Astrocyte (in vitro differentiated cells and primary cell): ENCODE results near the gene YIPF5. TPM values are rescaled to one million over a fixed set of nuclear protein-coding genes. Genes with fewer than 3 reads are reported as not detected.

Source experiments
- DNase-seq: peaks from one replicate; pipeline ENCODE4 v3.0.0-alpha.2; 2010; ENCODE audit warnings: low read depth
- FAIRE-seq: peaks from 2 replicates; lab custom pipeline; 2011; peaks lifted over from hg19 to GRCh38; lab: Jason Lieb, UNC
- H2AFZ ChIP-seq: 2 replicates; pipeline ENCODE4 v1.6.0; 2012; ENCODE audit warnings: low read depth, low read length, inconsistent platforms
- H3K27ac ChIP-seq: 2 replicates; pipeline ENCODE4 v1.5.1; 2011; ENCODE audit warnings: low read depth, low read length, inconsistent platforms
- H3K27me3 ChIP-seq: 2 replicates; pipeline ENCODE4 v1.6.0; 2011; ENCODE audit warnings: low read length, inconsistent platforms; ENCODE audit not compliant: insufficient read depth
- H3K36me3 ChIP-seq: 2 replicates; pipeline ENCODE4 v1.5.1; 2011; ENCODE audit warnings: low read length, inconsistent platforms; ENCODE audit not compliant: insufficient read depth
- H3K4me1 ChIP-seq: 2 replicates; pipeline ENCODE4 v1.5.1; 2011; ENCODE audit warnings: low read length, inconsistent platforms; ENCODE audit not compliant: insufficient read depth
- H3K4me2 ChIP-seq: 2 replicates; pipeline ENCODE4 v1.6.0; 2012; ENCODE audit warnings: low read length, inconsistent platforms
- H3K4me3 ChIP-seq: 2 replicates; pipeline ENCODE4 v1.5.1; 2011; ENCODE audit warnings: low read depth, mild to moderate bottlenecking, low read length, inconsistent platforms; ENCODE audit not compliant: insufficient read depth
- H3K79me2 ChIP-seq: 2 replicates; pipeline ENCODE4 v1.6.0; 2012; ENCODE audit warnings: mild to moderate bottlenecking, low read length, inconsistent platforms; ENCODE audit not compliant: insufficient read depth
- H3K9ac ChIP-seq: 2 replicates; pipeline ENCODE4 v1.6.0; 2012; ENCODE audit warnings: mild to moderate bottlenecking, low read length, inconsistent platforms
- H3K9me3 ChIP-seq: 2 replicates; pipeline ENCODE4 v1.5.1; 2012; ENCODE audit warnings: low read depth, mild to moderate bottlenecking, low read length, inconsistent platforms; ENCODE audit not compliant: insufficient read depth
- H4K20me1 ChIP-seq: 2 replicates; pipeline ENCODE4 v1.6.0; 2012; ENCODE audit warnings: low read length, inconsistent platforms; ENCODE audit not compliant: insufficient read depth
- H3K27ac Mint-ChIP-seq: one replicate; pipeline ENCODE4 v1.8.0; 2021; ENCODE audit warnings: mild to moderate bottlenecking, mixed read lengths; ENCODE audit not compliant: unreplicated experiment
- H3K27me3 Mint-ChIP-seq: one replicate; pipeline ENCODE4 v1.8.0; 2021; ENCODE audit warnings: low read depth, mixed read lengths; ENCODE audit not compliant: unreplicated experiment
- H3K36me3 Mint-ChIP-seq: one replicate; pipeline ENCODE4 v1.8.0; 2021; ENCODE audit warnings: low read depth, mixed read lengths; ENCODE audit not compliant: unreplicated experiment
- H3K4me1 Mint-ChIP-seq: one replicate; pipeline ENCODE4 v1.8.0; 2021; ENCODE audit warnings: low read depth, mixed read lengths; ENCODE audit not compliant: unreplicated experiment
- H3K4me3 Mint-ChIP-seq: one replicate; pipeline ENCODE4 v1.8.0; 2021; ENCODE audit warnings: mild to moderate bottlenecking, moderate library complexity, mixed read lengths; ENCODE audit not compliant: unreplicated experiment
- H3K9me3 Mint-ChIP-seq: one replicate; pipeline ENCODE4 v1.8.0; 2021; ENCODE audit warnings: mild to moderate bottlenecking, mixed read lengths; ENCODE audit not compliant: unreplicated experiment
- CTCF ChIP-seq: IDR thresholded peaks from 2 replicates; pipeline ENCODE4 v1.5.1; 2011; ENCODE audit warnings: low read depth, mild to moderate bottlenecking, inconsistent platforms, low read length, moderate library complexity; ENCODE audit not compliant: insufficient read depth
- EZH2 ChIP-seq: IDR thresholded peaks from 2 replicates; pipeline ENCODE4 v1.6.1; 2012; ENCODE audit warnings: mild to moderate bottlenecking, low read length, inconsistent platforms; ENCODE audit not compliant: insufficient read depth
- total RNA-seq: library from RNA; stranded (reverse); gene quantifications from 2 replicates; pipeline ENCODE4 v1.2.1, GENCODE V29; 2021

The YIPF5 gene
- total RNA-seq, 1 donor from 2014 or later, result 132 TPM

GRCh38 chr5:144122081-144122480 lies 48.4 kb downstream of the YIPF5 start:
- H3K4me2 ChIP-seq, result no peak overlapping the region
- H3K9me3 ChIP-seq, result no peaks in the 10 kb centered on the region
- no peaks in the 10 kb centered on the region for H3K27me3 Mint-ChIP-seq
- no peak overlapping the region for H2AFZ ChIP-seq
- no peak overlapping the region for H3K27ac Mint-ChIP-seq
- no peak overlapping the region for H3K9ac ChIP-seq
- H3K4me1 Mint-ChIP-seq, result peaks cover 11% of the 10 kb centered on the region
- H3K4me1 ChIP-seq, result peaks cover 5% of the 10 kb centered on the region
- no peaks in the 10 kb centered on the region for H3K79me2 ChIP-seq
- no peaks in the 10 kb centered on the region for H3K36me3 Mint-ChIP-seq
- DNase-seq, result peak; percentile 72
- H3K9me3 Mint-ChIP-seq, result peaks cover 5% of the 10 kb centered on the region
- no peaks in the 10 kb centered on the region for H3K27me3 ChIP-seq
- TF ChIP-seq CTCF (no peak), EZH2 (no peak)
- no peaks in the 10 kb centered on the region for H3K36me3 ChIP-seq
- H4K20me1 ChIP-seq, result no peaks in the 10 kb centered on the region
- H3K4me3 Mint-ChIP-seq, result no peak overlapping the region
- no peak for FAIRE-seq
- H3K27ac ChIP-seq, result no peak overlapping the region
- no peak overlapping the region for H3K4me3 ChIP-seq

- TF ChIP-seq CTCF, result no peak
- no peak for TF ChIP-seq EZH2
- Histone ChIP-seq H3K9ac (no peak overlapping the region), H3K79me2 (no peaks in the 10 kb centered on the region), H3K4me2 (no peak overlapping the region), H3K4me3 (no peak overlapping the region), H2AFZ (no peak overlapping the region), H3K27ac (no peak overlapping the region), H4K20me1 (no peaks in the 10 kb centered on the region), H3K9me3 (no peaks in the 10 kb centered on the region), H3K4me1 (peaks cover 5% of the 10 kb centered on the region), H3K27me3 (no peaks in the 10 kb centered on the region), H3K36me3 (no peaks in the 10 kb centered on the region)
- peaks cover 11% of the 10 kb centered on the region for H3K4me1 Mint-ChIP-seq
- no peaks in the 10 kb centered on the region for H3K27me3 Mint-ChIP-seq
- no peak overlapping the region for H3K27ac Mint-ChIP-seq
- DNase-seq (peak; percentile 63), FAIRE-seq (no peak)
- peaks cover 5% of the 10 kb centered on the region for H3K9me3 Mint-ChIP-seq
- H3K36me3 Mint-ChIP-seq, result no peaks in the 10 kb centered on the region
- H3K4me3 Mint-ChIP-seq, result no peak overlapping the region
Measured at GRCh38 chr5:144121577-144121976, 48.9 kb downstream of the YIPF5 start.

GRCh38 chr5:144120661-144121180 lies 49.7 kb downstream of the YIPF5 start:
- DNase-seq, result no peak
- no peaks in the 10 kb centered on the region for H4K20me1 ChIP-seq
- no peaks in the 10 kb centered on the region for H3K27me3 Mint-ChIP-seq

More at GRCh38 chr5:144120661-144121180, 49.7 kb downstream of the YIPF5 start:
- Histone ChIP-seq H3K4me2 (no peak overlapping the region), H3K4me1 (peaks cover 2% of the 10 kb centered on the region), H3K27me3 (no peaks in the 10 kb centered on the region), H3K79me2 (no peaks in the 10 kb centered on the region), H3K4me3 (no peak overlapping the region), H3K9me3 (no peaks in the 10 kb centered on the region), H3K9ac (no peak overlapping the region), H2AFZ (no peak overlapping the region), H3K36me3 (no peaks in the 10 kb centered on the region), H3K27ac (no peak overlapping the region)
- FAIRE-seq, result no peak
- H3K27ac Mint-ChIP-seq, result no peak overlapping the region
- TF ChIP-seq CTCF, result no peak
- TF ChIP-seq EZH2, result no peak
- peaks cover 5% of the 10 kb centered on the region for H3K9me3 Mint-ChIP-seq
- H3K36me3 Mint-ChIP-seq, result no peaks in the 10 kb centered on the region
- H3K4me3 Mint-ChIP-seq, result no peak overlapping the region
- peaks cover 8% of the 10 kb centered on the region for H3K4me1 Mint-ChIP-seq
